ENCODE data around the gene ING5.

GRCh38 chr2:241774419-241775222 lies 72.8 kb downstream of the ING5 start:
- TF ChIP-seq TAF1 (IDR thresholded peaks at IDR 0.05; ENCODE audit: borderline replicate concordance, low read depth, low read length) (no peak), POLR2A (IDR thresholded peaks at IDR 0.05; ENCODE audit: low read depth, low read length) (no peak)
